Vagina (tissue), 2 donors: ENCODE data around the gene RAP1B.

Experiments used
- POLR2A ChIP-seq, 2 donors: fragments of 450-650 bp; IDR thresholded peaks; one replicate each; pipeline ENCODE4 v1.6.1; 2017; ENCODE audit warnings: antibody characterized with exemption in 2 of 2, mild to moderate bottlenecking in 2 of 2, moderate library complexity in 2 of 2
- POLR2AphosphoS5 ChIP-seq, 2 donors: sonication (generic); formaldehyde crosslinking; IDR thresholded peaks; one replicate each; pipeline ENCODE4 v1.9.0; 2017; ENCODE audit warnings: antibody characterized with exemption in 2 of 2, mild to moderate bottlenecking in 2 of 2, low read depth in 1 of 2; ENCODE audit not compliant: insufficient read depth in 1 of 2
- TF ChIP-seq, protein P1 (sequence below), 3 experiments: fragments of 450-650 bp in 2 of 3; fragments of 200-600 bp in 1 of 3; sonication (generic) in 1 of 3; IDR thresholded peaks; one replicate each; pipeline ENCODE4 v1.5.1; 2017 to 2019; ENCODE audit warnings: antibody characterized with exemption in 3 of 3, mild to moderate bottlenecking in 2 of 3, moderate library complexity in 2 of 3

DNA sequence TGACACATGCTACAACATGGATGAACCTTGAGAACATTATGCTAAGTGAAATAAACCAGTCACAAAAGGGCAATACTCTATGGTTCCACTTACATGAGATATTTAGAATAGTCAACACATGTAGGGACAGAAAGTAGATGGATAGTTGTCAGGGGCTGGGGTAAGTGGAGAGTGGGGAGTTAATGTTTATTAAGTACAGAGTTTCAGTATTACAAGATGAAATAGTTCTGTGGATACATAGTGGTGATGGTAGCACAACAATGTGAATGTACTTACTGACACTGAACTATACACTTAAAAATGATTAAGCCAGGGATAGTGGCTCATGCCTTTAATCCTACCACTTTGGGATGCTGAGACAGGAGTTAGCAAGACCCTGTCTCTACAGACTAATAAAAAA lies 84.8 kb downstream of the RAP1B start:
- TF ChIP-seq POLR2A (IDR thresholded peaks at IDR 0.05), result no peak
- TF ChIP-seq, protein P1, sequence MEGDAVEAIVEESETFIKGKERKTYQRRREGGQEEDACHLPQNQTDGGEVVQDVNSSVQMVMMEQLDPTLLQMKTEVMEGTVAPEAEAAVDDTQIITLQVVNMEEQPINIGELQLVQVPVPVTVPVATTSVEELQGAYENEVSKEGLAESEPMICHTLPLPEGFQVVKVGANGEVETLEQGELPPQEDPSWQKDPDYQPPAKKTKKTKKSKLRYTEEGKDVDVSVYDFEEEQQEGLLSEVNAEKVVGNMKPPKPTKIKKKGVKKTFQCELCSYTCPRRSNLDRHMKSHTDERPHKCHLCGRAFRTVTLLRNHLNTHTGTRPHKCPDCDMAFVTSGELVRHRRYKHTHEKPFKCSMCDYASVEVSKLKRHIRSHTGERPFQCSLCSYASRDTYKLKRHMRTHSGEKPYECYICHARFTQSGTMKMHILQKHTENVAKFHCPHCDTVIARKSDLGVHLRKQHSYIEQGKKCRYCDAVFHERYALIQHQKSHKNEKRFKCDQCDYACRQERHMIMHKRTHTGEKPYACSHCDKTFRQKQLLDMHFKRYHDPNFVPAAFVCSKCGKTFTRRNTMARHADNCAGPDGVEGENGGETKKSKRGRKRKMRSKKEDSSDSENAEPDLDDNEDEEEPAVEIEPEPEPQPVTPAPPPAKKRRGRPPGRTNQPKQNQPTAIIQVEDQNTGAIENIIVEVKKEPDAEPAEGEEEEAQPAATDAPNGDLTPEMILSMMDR (IDR thresholded peaks at IDR 0.05), result no peak
- no peak for TF ChIP-seq POLR2AphosphoS5 (IDR thresholded peaks at IDR 0.05; ENCODE audit: insufficient read depth in 1 of 2, low read depth in 1 of 2)
